Esophagus (tissue), 2 donors: ENCODE results near the gene TTC34. TPM values are rescaled to one million over a fixed set of nuclear protein-coding genes. Genes with fewer than 3 reads are reported as not detected.

Experiments
- H3K27ac ChIP-seq, 2 donors: one replicate each; pipeline ENCODE4 v1.5.1; 2013; ENCODE audit warnings: low read depth in 2 of 2, mild to moderate bottlenecking in 2 of 2, inconsistent platforms in 1 of 2, low read length in 1 of 2, moderate library complexity in 1 of 2
- H3K27me3 ChIP-seq, 2 donors: one replicate each; pipeline ENCODE4 v1.6.1; 2013; ENCODE audit warnings: low read length in 2 of 2, control low read depth in 1 of 2, mild to moderate bottlenecking in 1 of 2; ENCODE audit not compliant: insufficient read depth in 2 of 2, control insufficient read depth in 1 of 2
- H3K36me3 ChIP-seq, 2 donors: one replicate each; pipeline ENCODE4 v1.6.1; 2013; ENCODE audit warnings: low read length in 1 of 2; ENCODE audit not compliant: control insufficient read depth in 2 of 2, insufficient read depth in 2 of 2
- H3K4me1 ChIP-seq, 2 donors: one replicate each; pipeline ENCODE4 v1.6.1; 2013; ENCODE audit warnings: low read length in 1 of 2; ENCODE audit not compliant: control insufficient read depth in 2 of 2, insufficient read depth in 2 of 2
- H3K4me3 ChIP-seq, 2 donors: one replicate each; pipeline ENCODE4 v1.5.1; 2013; ENCODE audit warnings: low read length in 2 of 2, mild to moderate bottlenecking in 2 of 2, low read depth in 1 of 2, moderate library complexity in 1 of 2
- H3K9me3 ChIP-seq, 2 donors: one replicate each; pipeline ENCODE4 v1.6.1; 2013; ENCODE audit warnings: mild to moderate bottlenecking in 2 of 2, low read depth in 1 of 2, low read length in 1 of 2, moderate library complexity in 1 of 2; ENCODE audit not compliant: control insufficient read depth in 2 of 2, insufficient read depth in 1 of 2
- WGBS, 2 donors: extraction: QIAGEN DNeasy Blood & Tissue Kit; methylation state at CpG; one replicate each; pipeline ENCODE4 v1.1.7; 2013; 5-methylcytosine and 5-hydroxymethylcytosine counted together
- polyA plus RNA-seq, 2 donors: library from polyadenylated mRNA; stranded (reverse); fragments of 200-250 nt; gene quantifications; one replicate each; pipeline ENCODE4 v1.2.3, GENCODE V29; 2013
- donor health status: healthy with polysubstance abuse.
- donor health status: Bipolar disorder and iron deficiency.

Gene TTC34
- polyA plus RNA-seq, 2 donors = 0.02 to 0.20 TPM

- H3K36me3 ChIP-seq = peaks cover 0 to 12% of the 10 kb centered on the region in 2 donors
- H3K4me1 ChIP-seq = peaks cover 17 to 37% of the 10 kb centered on the region in 2 donors
- WGBS, 2 donors = 91 to 94% methylated on average over 25 of the region's 25 CpGs
- no peaks in the 10 kb centered on the region for H3K9me3 ChIP-seq
- H3K27me3 ChIP-seq = no peaks in the 10 kb centered on the region
- no peak overlapping the region for H3K27ac ChIP-seq
- H3K4me3 ChIP-seq = no peak overlapping the region
Measured at GRCh38 chr1:2589431-2590232, 211.9 kb downstream of the TTC34 start.

DNA sequence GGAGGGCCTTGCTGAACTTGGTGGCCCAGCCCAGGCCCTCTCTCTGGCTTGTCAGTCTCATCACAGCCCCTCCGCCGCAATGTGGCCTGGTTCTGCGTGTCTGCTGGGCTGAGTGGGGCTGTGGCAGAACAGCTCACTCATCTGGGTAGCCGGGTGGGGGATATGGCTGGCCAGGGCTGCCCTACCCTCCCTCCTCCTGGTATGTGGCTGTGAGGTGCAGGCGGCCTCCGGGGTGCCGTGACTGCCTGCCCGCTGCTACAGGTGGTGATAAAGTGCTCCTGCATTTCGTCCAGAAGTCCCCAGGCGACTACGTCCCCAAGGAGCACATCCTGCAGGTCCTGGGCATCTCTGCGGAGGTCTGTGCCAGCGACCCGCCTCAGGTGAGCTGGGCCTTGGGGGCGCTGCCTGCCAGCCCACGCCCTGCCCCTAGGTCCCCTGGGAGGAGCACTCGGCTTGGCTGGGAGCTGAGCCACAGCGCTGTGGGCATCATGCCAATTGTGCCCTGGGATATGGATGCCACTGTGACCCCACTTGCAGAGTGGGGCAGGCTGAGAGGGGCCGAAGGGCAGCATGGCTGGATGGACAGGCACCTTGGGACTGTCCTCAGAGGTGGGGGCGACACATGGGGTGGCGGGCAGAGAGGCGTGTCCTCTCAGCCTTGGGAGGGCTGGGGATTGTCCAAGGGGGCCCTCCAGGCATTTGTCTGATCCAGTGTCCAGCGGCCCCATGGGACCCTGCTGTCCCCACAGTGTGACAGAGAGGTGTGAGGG is 212.6 kb downstream of the TTC34 start:
- 82% methylated on average over 22 to 23 of the region's 23 CpGs for WGBS, 2 donors
- Histone ChIP-seq H3K4me3 (no peak overlapping the region), H3K4me1 (peaks cover 19 to 33% of the 10 kb centered on the region in 2 donors), H3K27ac (no peak overlapping the region), H3K9me3 (no peaks in the 10 kb centered on the region), H3K27me3 (no peaks in the 10 kb centered on the region), H3K36me3 (peaks cover 0 to 12% of the 10 kb centered on the region in 2 donors)

- H3K4me1 ChIP-seq = peaks cover 16 to 27% of the 10 kb centered on the region in 2 donors
- 81 to 83% methylated on average over 19 of the region's 19 CpGs for WGBS, 2 donors
- no peaks in the 10 kb centered on the region for H3K9me3 ChIP-seq
- H3K27ac ChIP-seq = no peak overlapping the region
- peaks cover 0 to 12% of the 10 kb centered on the region in 2 donors for H3K36me3 ChIP-seq
- no peaks in the 10 kb centered on the region for H3K27me3 ChIP-seq
- peak overlapping the region in 1 of 2 donors; percentile 84 for H3K4me3 ChIP-seq
Measured at GRCh38 chr1:2587860-2588571, 213.5 kb downstream of the TTC34 start.

GRCh38 chr1:2587071-2587859 is 214.2 kb downstream of the TTC34 start:
- H3K4me1 ChIP-seq = peaks cover 14 to 21% of the 10 kb centered on the region in 2 donors
- peak overlapping the region; percentile 64 to 84 for H3K4me3 ChIP-seq

DNA sequence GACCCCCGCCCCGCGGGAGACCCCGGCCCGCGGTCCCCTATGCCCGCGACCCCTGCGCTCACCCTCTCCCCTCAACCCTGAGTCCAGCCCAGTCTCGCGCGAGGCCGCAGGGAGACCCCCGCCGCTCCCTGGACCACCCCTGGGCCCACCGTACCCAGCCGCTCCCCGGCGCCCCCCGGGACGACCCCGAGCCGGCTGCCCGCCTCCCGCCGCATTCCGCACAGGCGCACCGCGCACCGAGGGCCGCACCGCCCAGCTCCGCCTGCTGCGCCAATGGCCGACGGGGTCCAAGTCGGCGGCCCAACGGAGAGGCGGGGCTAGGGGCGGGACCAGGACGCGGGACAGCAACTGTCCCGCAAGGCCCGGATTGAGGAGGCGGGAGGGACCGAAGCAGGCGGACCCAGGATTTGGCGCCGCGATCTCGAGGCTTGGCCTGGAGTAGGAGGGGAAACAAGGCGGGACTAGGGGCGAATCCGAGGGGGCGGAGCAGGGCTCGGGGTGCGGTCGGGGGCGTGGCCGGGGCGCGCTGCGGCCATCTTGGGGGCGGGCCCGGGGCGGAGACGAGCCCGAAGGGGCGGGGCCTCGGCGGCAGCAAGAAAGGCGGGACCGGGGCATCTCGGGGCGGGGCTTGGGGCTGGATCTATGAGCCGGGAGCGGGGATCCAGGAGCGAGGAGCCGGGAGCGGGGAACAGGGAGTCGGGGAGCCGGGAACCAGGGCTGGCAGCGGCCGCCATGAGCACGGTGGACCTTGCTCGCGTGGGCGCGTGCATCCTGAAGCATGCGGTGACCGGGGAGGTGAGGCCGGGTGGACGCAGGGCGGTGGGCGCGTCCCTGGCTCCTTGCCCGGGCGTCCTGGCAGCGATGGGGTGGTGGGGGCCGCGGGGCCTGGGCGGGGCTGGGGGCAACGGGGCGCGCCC is 215.1 kb downstream of the TTC34 start, which contains the start of gene PRXL2B:
PRXL2B (plus strand) TSS at position 624 of the 917 bp plus-strand sequence; CDS start at position 733, 109 bp downstream.
- Histone ChIP-seq H3K27me3 (no peaks in the 10 kb centered on the region), H3K9me3 (no peaks in the 10 kb centered on the region), H3K4me3 (peak within 1 kb of the TSS; percentile 78 to 84), H3K27ac (peak within 1 kb of the TSS; percentile 97 to 98), H3K36me3 (peaks cover 0 to 12% of the 10 kb centered on the region in 2 donors), H3K4me1 (peaks cover 14 to 21% of the 10 kb centered on the region in 2 donors)
- WGBS, 2 donors = 1% methylated on average over 83 to 107 of the region's 107 CpGs

More at GRCh38 chr1:2587071-2587859, 214.2 kb downstream of the TTC34 start:
- H3K27ac ChIP-seq = peak overlapping the region; percentile 14 to 70
- H3K27me3 ChIP-seq = no peaks in the 10 kb centered on the region
- peaks cover 0 to 12% of the 10 kb centered on the region in 2 donors for H3K36me3 ChIP-seq
- WGBS, 2 donors = 9 to 14% methylated on average over 41 to 52 of the region's 52 CpGs
- H3K9me3 ChIP-seq = no peaks in the 10 kb centered on the region

Other genes starting within 250 kb of the TTC34 start
- gene TNFRSF14, start 245.3 kb downstream of the TTC34 start, polyA plus RNA-seq = 10 to 100 TPM; 34.1 to 57.5 TPM
- gene PRXL2B, start 214.9 kb downstream of the TTC34 start, polyA plus RNA-seq = 10 to 100 TPM; 12.2 to 16.3 TPM
- gene MMEL1, start 168.7 kb downstream of the TTC34 start, polyA plus RNA-seq = 10 to 100 TPM in 1 of 2 donors, 1 to 10 TPM in 1; 3.4 to 11.6 TPM
- gene ACTRT2, start 219.8 kb upstream of the TTC34 start, polyA plus RNA-seq = not detected